ENCODE measurements around the gene RNF180.

RNF180 gene

DNA sequence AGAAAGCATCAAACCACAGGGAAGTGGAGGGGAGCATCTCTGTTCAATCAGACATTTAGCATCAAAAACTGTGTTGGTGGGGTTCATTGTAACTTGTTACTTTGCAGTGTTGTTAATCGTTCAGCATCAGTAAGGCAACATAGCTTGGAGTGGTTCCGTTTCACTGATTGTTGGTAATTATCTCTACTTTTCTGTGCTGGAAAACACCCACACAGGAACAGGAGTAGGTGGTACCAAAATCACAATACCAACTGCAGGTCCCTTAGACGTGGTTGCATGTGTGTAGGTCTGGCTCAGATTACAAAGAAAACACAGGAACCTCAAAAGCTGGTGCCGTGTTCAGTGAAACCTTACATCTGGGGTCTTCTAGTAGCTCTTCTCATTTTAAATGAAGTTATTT lies 146.8 kb downstream of the RNF180 start:
- H3K27me3 ChIP-seq (ENCODE audit: insufficient read depth, low read length, poor library complexity, severe bottlenecking), result no peaks in the 10 kb centered on the region
- no peak overlapping the region for H2AFZ ChIP-seq (ENCODE audit: low read length)
- no peaks in the 10 kb centered on the region for H3K36me3 ChIP-seq (ENCODE audit: insufficient read depth, low read length)
- H3F3A ChIP-seq (ENCODE audit: low read depth), result no peaks in the 10 kb centered on the region
- H3K4me2 ChIP-seq (ENCODE audit: low read depth, low read length, poor library complexity, severe bottlenecking), result no peak overlapping the region
- no peak overlapping the region for H3K9ac ChIP-seq (ENCODE audit: low read depth, low read length, poor library complexity, severe bottlenecking)
- H4K20me1 ChIP-seq (ENCODE audit: insufficient read depth, low read length, poor library complexity, severe bottlenecking), result no peaks in the 10 kb centered on the region
- H3K79me2 ChIP-seq (ENCODE audit: insufficient read depth, low read length), result no peaks in the 10 kb centered on the region
- H3K9me3 ChIP-seq (ENCODE audit: insufficient read depth, low read depth, low read length), result no peaks in the 10 kb centered on the region
- H3K4me1 ChIP-seq (ENCODE audit: insufficient read depth, low read length, poor library complexity, severe bottlenecking), result no peaks in the 10 kb centered on the region
- no peaks in the 10 kb centered on the region for H3K9me2 ChIP-seq (replicated peaks; ENCODE audit: low read depth, low read length)
- TF ChIP-seq EZH2phosphoT487 (IDR thresholded peaks at IDR 0.05; ENCODE audit: borderline replicate concordance), result no peak
- TF ChIP-seq, protein P1, sequence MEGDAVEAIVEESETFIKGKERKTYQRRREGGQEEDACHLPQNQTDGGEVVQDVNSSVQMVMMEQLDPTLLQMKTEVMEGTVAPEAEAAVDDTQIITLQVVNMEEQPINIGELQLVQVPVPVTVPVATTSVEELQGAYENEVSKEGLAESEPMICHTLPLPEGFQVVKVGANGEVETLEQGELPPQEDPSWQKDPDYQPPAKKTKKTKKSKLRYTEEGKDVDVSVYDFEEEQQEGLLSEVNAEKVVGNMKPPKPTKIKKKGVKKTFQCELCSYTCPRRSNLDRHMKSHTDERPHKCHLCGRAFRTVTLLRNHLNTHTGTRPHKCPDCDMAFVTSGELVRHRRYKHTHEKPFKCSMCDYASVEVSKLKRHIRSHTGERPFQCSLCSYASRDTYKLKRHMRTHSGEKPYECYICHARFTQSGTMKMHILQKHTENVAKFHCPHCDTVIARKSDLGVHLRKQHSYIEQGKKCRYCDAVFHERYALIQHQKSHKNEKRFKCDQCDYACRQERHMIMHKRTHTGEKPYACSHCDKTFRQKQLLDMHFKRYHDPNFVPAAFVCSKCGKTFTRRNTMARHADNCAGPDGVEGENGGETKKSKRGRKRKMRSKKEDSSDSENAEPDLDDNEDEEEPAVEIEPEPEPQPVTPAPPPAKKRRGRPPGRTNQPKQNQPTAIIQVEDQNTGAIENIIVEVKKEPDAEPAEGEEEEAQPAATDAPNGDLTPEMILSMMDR (conservative IDR thresholded peaks at IDR 0.05; ENCODE audit: low read length), result no peak
- H3K4me3 ChIP-seq (ENCODE audit: low read length, poor library complexity, severe bottlenecking), result no peak overlapping the region

DNA sequence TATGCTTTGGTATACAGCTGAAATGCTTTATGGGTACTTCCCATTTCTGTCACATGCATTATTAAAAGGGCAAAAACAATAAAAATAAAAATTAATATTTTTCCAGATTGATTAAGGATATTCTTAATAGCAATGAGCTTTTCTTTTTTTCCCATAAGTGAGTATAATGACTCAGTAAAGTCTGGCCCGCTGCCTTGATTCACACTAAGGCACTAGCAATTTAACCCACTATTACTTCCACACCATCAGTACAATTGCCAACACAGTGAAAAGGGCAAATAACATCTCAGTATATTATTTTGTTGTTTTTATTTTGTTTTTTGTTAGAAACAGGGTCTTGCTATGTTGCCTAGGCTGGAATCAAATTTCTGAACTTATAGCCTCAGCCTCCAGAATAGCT lies 150.1 kb downstream of the RNF180 start:
- H3K4me1 ChIP-seq (ENCODE audit: insufficient read depth, low read length, poor library complexity, severe bottlenecking), result no peaks in the 10 kb centered on the region
- no peaks in the 10 kb centered on the region for H3K27me3 ChIP-seq (ENCODE audit: insufficient read depth, low read length, poor library complexity, severe bottlenecking)
- H3K9me3 ChIP-seq (ENCODE audit: insufficient read depth, low read depth, low read length), result no peaks in the 10 kb centered on the region
- H3K79me2 ChIP-seq (ENCODE audit: insufficient read depth, low read length), result no peaks in the 10 kb centered on the region
- no peak overlapping the region for H3K9ac ChIP-seq (ENCODE audit: low read depth, low read length, poor library complexity, severe bottlenecking)
- H3K36me3 ChIP-seq (ENCODE audit: insufficient read depth, low read length), result no peaks in the 10 kb centered on the region
- H3K4me3 ChIP-seq (ENCODE audit: low read length, poor library complexity, severe bottlenecking), result no peak overlapping the region
- H4K20me1 ChIP-seq (ENCODE audit: insufficient read depth, low read length, poor library complexity, severe bottlenecking), result no peaks in the 10 kb centered on the region
- no peak overlapping the region for H3K4me2 ChIP-seq (ENCODE audit: low read depth, low read length, poor library complexity, severe bottlenecking)
- H3F3A ChIP-seq (ENCODE audit: low read depth), result no peaks in the 10 kb centered on the region
- H2AFZ ChIP-seq (ENCODE audit: low read length), result no peak overlapping the region
- no peaks in the 10 kb centered on the region for H3K9me2 ChIP-seq (replicated peaks; ENCODE audit: low read depth, low read length)
- TF ChIP-seq EZH2phosphoT487 (IDR thresholded peaks at IDR 0.05; ENCODE audit: borderline replicate concordance), result no peak

DNA sequence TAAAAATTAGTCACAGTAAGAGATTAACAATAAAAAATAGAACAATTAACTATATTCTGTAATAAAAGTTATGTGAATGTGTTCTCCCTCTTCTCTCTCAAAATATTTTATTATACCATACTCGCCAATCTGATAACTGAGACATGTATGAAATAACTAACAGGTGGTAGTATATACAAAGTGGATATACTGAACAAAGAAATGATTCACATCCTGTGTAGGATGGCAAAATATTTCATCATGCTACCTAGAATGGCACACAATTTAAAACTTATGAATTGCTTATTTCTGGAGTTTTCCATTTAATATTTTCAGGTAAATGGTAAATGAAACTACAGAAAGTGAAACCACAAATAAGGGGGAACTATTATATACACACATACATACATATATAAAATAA lies 152.5 kb downstream of the RNF180 start:
- Histone ChIP-seq H3K79me2 (ENCODE audit: insufficient read depth, low read length) (no peaks in the 10 kb centered on the region), H3F3A (ENCODE audit: low read depth) (no peaks in the 10 kb centered on the region), H2AFZ (ENCODE audit: low read length) (no peak overlapping the region), H4K20me1 (ENCODE audit: insufficient read depth, low read length, poor library complexity, severe bottlenecking) (no peaks in the 10 kb centered on the region), H3K4me2 (ENCODE audit: low read depth, low read length, poor library complexity, severe bottlenecking) (no peak overlapping the region), H3K4me3 (ENCODE audit: low read length, poor library complexity, severe bottlenecking) (no peak overlapping the region), H3K36me3 (ENCODE audit: insufficient read depth, low read length) (no peaks in the 10 kb centered on the region), H3K9me3 (ENCODE audit: insufficient read depth, low read depth, low read length) (no peaks in the 10 kb centered on the region), H3K27me3 (ENCODE audit: insufficient read depth, low read length, poor library complexity, severe bottlenecking) (no peaks in the 10 kb centered on the region), H3K4me1 (ENCODE audit: insufficient read depth, low read length, poor library complexity, severe bottlenecking) (no peaks in the 10 kb centered on the region), H3K9me2 (replicated peaks; ENCODE audit: low read depth, low read length) (no peaks in the 10 kb centered on the region), H3K9ac (ENCODE audit: low read depth, low read length, poor library complexity, severe bottlenecking) (no peak overlapping the region)
- TF ChIP-seq, protein P1 (conservative IDR thresholded peaks at IDR 0.05; ENCODE audit: low read length), result no peak
- no peak for TF ChIP-seq EZH2phosphoT487 (IDR thresholded peaks at IDR 0.05; ENCODE audit: borderline replicate concordance)

DNA sequence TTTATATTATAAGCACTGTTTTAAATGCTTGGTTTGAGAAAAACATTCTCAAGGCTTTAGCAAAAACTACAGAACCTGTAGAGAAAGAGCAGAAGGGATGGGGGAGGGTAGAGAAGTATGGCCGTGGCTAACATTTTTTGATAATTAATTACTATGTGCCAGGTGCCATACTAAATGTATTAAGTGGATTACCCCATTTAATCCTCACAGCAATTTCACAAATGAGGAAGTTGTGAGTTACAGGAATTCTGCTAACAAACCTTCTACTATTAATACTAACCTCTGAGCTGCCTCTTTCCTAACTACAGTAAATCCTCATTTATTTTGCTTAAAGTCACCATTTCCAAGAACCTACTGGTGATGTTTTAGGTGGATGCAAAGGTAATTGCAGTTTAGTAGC lies 157.9 kb downstream of the RNF180 start:
- no peaks in the 10 kb centered on the region for H3K4me1 ChIP-seq (ENCODE audit: insufficient read depth, low read length, poor library complexity, severe bottlenecking)
- no peaks in the 10 kb centered on the region for H3K9me3 ChIP-seq (ENCODE audit: insufficient read depth, low read depth, low read length)
- no peak overlapping the region for H3K4me2 ChIP-seq (ENCODE audit: low read depth, low read length, poor library complexity, severe bottlenecking)
- no peaks in the 10 kb centered on the region for H3K9me2 ChIP-seq (replicated peaks; ENCODE audit: low read depth, low read length)
- H4K20me1 ChIP-seq (ENCODE audit: insufficient read depth, low read length, poor library complexity, severe bottlenecking), result no peaks in the 10 kb centered on the region
- no peak overlapping the region for H2AFZ ChIP-seq (ENCODE audit: low read length)
- H3K9ac ChIP-seq (ENCODE audit: low read depth, low read length, poor library complexity, severe bottlenecking), result no peak overlapping the region
- H3K27me3 ChIP-seq (ENCODE audit: insufficient read depth, low read length, poor library complexity, severe bottlenecking), result no peaks in the 10 kb centered on the region
- TF ChIP-seq, protein P1 (conservative IDR thresholded peaks at IDR 0.05; ENCODE audit: low read length), result no peak
- TF ChIP-seq EZH2phosphoT487 (IDR thresholded peaks at IDR 0.05; ENCODE audit: borderline replicate concordance), result no peak
- H3K79me2 ChIP-seq (ENCODE audit: insufficient read depth, low read length), result no peaks in the 10 kb centered on the region
- no peak overlapping the region for H3K4me3 ChIP-seq (ENCODE audit: low read length, poor library complexity, severe bottlenecking)
- H3K36me3 ChIP-seq (ENCODE audit: insufficient read depth, low read length), result no peaks in the 10 kb centered on the region
- H3F3A ChIP-seq (ENCODE audit: low read depth), result no peaks in the 10 kb centered on the region

Measured in Loucy (cell line).